ACC112 (cell line): ENCODE measurements around the gene MPP3.

Experiments
- H2AFZ ChIP-seq: fragments of 200-600 bp; sonication (generic); one replicate; pipeline ENCODE4 v1.6.0; 2017; ENCODE audit warnings: antibody characterized with exemption, low read length; ENCODE audit not compliant: unreplicated experiment
- H3K27ac ChIP-seq: fragments of 200-600 bp; sonication (generic); 2 replicates; pipeline ENCODE4 v1.5.1; 2014; ENCODE audit warnings: low read depth, mild to moderate bottlenecking, antibody characterized with exemption, low read length, moderate library complexity
- H3K27me3 ChIP-seq: fragments of 200-600 bp; sonication (generic); 2 replicates; pipeline ENCODE4 v1.6.1; 2014; ENCODE audit warnings: mild to moderate bottlenecking, antibody characterized with exemption, low read length, moderate library complexity, mixed read lengths; ENCODE audit not compliant: insufficient read depth
- H3K36me3 ChIP-seq: fragments of 200-600 bp; sonication (generic); 2 replicates; pipeline ENCODE4 v1.6.1; 2016; ENCODE audit warnings: mild to moderate bottlenecking, antibody characterized with exemption, low read length, moderate library complexity, mixed read lengths; ENCODE audit not compliant: insufficient read depth
- H3K4me1 ChIP-seq: fragments of 200-600 bp; sonication (generic); one replicate; pipeline ENCODE4 v1.6.1; 2016; ENCODE audit warnings: low read length, mixed read lengths; ENCODE audit not compliant: insufficient read depth, unreplicated experiment, control insufficient read depth
- H3K4me3 ChIP-seq: fragments of 200-600 bp; sonication (generic); 2 replicates; pipeline ENCODE4 v1.5.1; 2014; ENCODE audit warnings: mild to moderate bottlenecking, low read depth, low read length
- H3K79me2 ChIP-seq: fragments of 200-600 bp; sonication (generic); one replicate; pipeline ENCODE4 v1.6.0; 2016; ENCODE audit warnings: low read length; ENCODE audit not compliant: control insufficient read depth, unreplicated experiment, insufficient read depth

Gene MPP3

GRCh38 chr17:43832976-43833829 lies at the start of gene MPP3:
TSS of gene MPP3 (minus strand) at chr17:43833146. CDS start at chr17:43831906, 1,240 bp downstream.
- no peaks in the 10 kb centered on the region for H3K36me3 ChIP-seq
- H2AFZ ChIP-seq: peak within 1 kb of the TSS; percentile 50
- H3K79me2 ChIP-seq: peaks cover 4% of the 10 kb centered on the region
- peak within 1 kb of the TSS; percentile 77 for H3K4me3 ChIP-seq
- H3K4me1 ChIP-seq: peaks cover 7% of the 10 kb centered on the region
- 0 out of 2 replicates have a peak within 1 kb of the TSS, but pooled peaks have one; percentile 13 for H3K27ac ChIP-seq
- H3K27me3 ChIP-seq: no peaks in the 10 kb centered on the region

- Histone ChIP-seq H2AFZ (no peak overlapping the region), H3K4me3 (no peak overlapping the region), H3K79me2 (no peaks in the 10 kb centered on the region), H3K36me3 (no peaks in the 10 kb centered on the region), H3K27me3 (no peaks in the 10 kb centered on the region), H3K4me1 (peaks cover 4% of the 10 kb centered on the region), H3K27ac (no peak overlapping the region)
Measured at GRCh38 chr17:43881758-43882505, 49.0 kb upstream of the MPP3 start.

GRCh38 chr17:43881181-43881580 lies 48.2 kb upstream of the MPP3 start:
- Histone ChIP-seq H3K36me3 (no peaks in the 10 kb centered on the region), H2AFZ (no peak overlapping the region), H3K27ac (no peak overlapping the region), H3K4me1 (peaks cover 4% of the 10 kb centered on the region), H3K4me3 (no peak overlapping the region), H3K79me2 (no peaks in the 10 kb centered on the region), H3K27me3 (no peaks in the 10 kb centered on the region)

GRCh38 chr17:43880420-43880991 lies 47.6 kb upstream of the MPP3 start:
- Histone ChIP-seq H2AFZ (no peak overlapping the region), H3K27ac (no peak overlapping the region), H3K36me3 (no peaks in the 10 kb centered on the region), H3K27me3 (no peaks in the 10 kb centered on the region), H3K79me2 (no peaks in the 10 kb centered on the region), H3K4me3 (no peak overlapping the region), H3K4me1 (peaks cover 4% of the 10 kb centered on the region)

- Histone ChIP-seq H3K4me3 (no peak overlapping the region), H3K27ac (no peak overlapping the region), H2AFZ (no peak overlapping the region), H3K4me1 (peaks cover 4% of the 10 kb centered on the region), H3K27me3 (no peaks in the 10 kb centered on the region), H3K36me3 (no peaks in the 10 kb centered on the region), H3K79me2 (no peaks in the 10 kb centered on the region)
Measured at GRCh38 chr17:43879723-43880419, 46.9 kb upstream of the MPP3 start.

GRCh38 chr17:43878260-43879175 lies 45.6 kb upstream of the MPP3 start:
- Histone ChIP-seq H3K27ac (no peak overlapping the region), H3K79me2 (no peaks in the 10 kb centered on the region), H3K4me1 (peaks cover 4% of the 10 kb centered on the region), H3K27me3 (no peaks in the 10 kb centered on the region), H3K4me3 (no peak overlapping the region), H3K36me3 (no peaks in the 10 kb centered on the region), H2AFZ (no peak overlapping the region)

GRCh38 chr17:43877451-43878155 lies 44.7 kb upstream of the MPP3 start:
- H2AFZ ChIP-seq: no peak overlapping the region
- no peaks in the 10 kb centered on the region for H3K36me3 ChIP-seq
- no peak overlapping the region for H3K27ac ChIP-seq
- H3K79me2 ChIP-seq: no peaks in the 10 kb centered on the region
- H3K27me3 ChIP-seq: no peaks in the 10 kb centered on the region
- no peak overlapping the region for H3K4me3 ChIP-seq
- peaks cover 4% of the 10 kb centered on the region for H3K4me1 ChIP-seq

GRCh38 chr17:43877031-43877430 lies 44.1 kb upstream of the MPP3 start:
- H3K4me3 ChIP-seq: no peak overlapping the region
- no peak overlapping the region for H3K27ac ChIP-seq
- H3K27me3 ChIP-seq: no peaks in the 10 kb centered on the region
- H3K36me3 ChIP-seq: no peaks in the 10 kb centered on the region
- peaks cover 10% of the 10 kb centered on the region for H3K4me1 ChIP-seq
- H3K79me2 ChIP-seq: no peaks in the 10 kb centered on the region
- no peak overlapping the region for H2AFZ ChIP-seq

GRCh38 chr17:43875476-43876147 lies 42.7 kb upstream of the MPP3 start:
- no peak overlapping the region for H2AFZ ChIP-seq
- H3K27me3 ChIP-seq: no peaks in the 10 kb centered on the region
- no peak overlapping the region for H3K27ac ChIP-seq
- no peaks in the 10 kb centered on the region for H3K36me3 ChIP-seq
- no peak overlapping the region for H3K4me3 ChIP-seq
- H3K79me2 ChIP-seq: no peaks in the 10 kb centered on the region
- peaks cover 13% of the 10 kb centered on the region for H3K4me1 ChIP-seq
